Smooth muscle cell (in vitro differentiated cells): ENCODE results near the gene RPS6KA4. TPM values are rescaled to one million over a fixed set of nuclear protein-coding genes. Genes with fewer than 3 reads are reported as not detected.

Experiments used
- DNase-seq: peaks from one replicate; lab custom pipeline; 2025; ENCODE audit not compliant: unreplicated experiment; lab: John Stamatoyannopoulos, UW
- H2AFZ ChIP-seq: fragments of 200-600 bp; sonication (generic); 2 replicates; pipeline ENCODE4 v1.6.0; 2016; ENCODE audit warnings: antibody characterized with exemption, low read depth, mild to moderate bottlenecking
- H3F3A ChIP-seq: fragments of 200-600 bp; sonication (generic); 2 replicates; pipeline ENCODE4 v1.6.0; 2017; ENCODE audit warnings: antibody characterized with exemption, low read depth
- H3K27ac ChIP-seq: fragments of 200-600 bp; sonication (generic); 2 replicates; pipeline ENCODE4 v1.5.1; 2016; ENCODE audit warnings: low read depth, mild to moderate bottlenecking
- H3K27me3 ChIP-seq: fragments of 200-600 bp; sonication (generic); 2 replicates; pipeline ENCODE4 v1.6.1; 2016; ENCODE audit warnings: low read depth, mild to moderate bottlenecking
- H3K36me3 ChIP-seq: fragments of 200-600 bp; sonication (generic); 2 replicates; pipeline ENCODE4 v1.5.1; 2016; ENCODE audit warnings: low read depth
- H3K4me1 ChIP-seq: fragments of 200-600 bp; sonication (generic); 2 replicates; pipeline ENCODE4 v1.5.1; 2016; ENCODE audit warnings: low read depth
- H3K4me2 ChIP-seq: fragments of 200-600 bp; sonication (generic); 2 replicates; pipeline ENCODE4 v1.6.0; 2016; ENCODE audit warnings: mild to moderate bottlenecking
- H3K4me3 ChIP-seq: fragments of 200-600 bp; sonication (generic); 2 replicates; pipeline ENCODE4 v1.5.1; 2016; ENCODE audit warnings: mild to moderate bottlenecking
- H3K79me2 ChIP-seq: fragments of 200-600 bp; sonication (generic); 2 replicates; pipeline ENCODE4 v1.6.0; 2016; ENCODE audit warnings: low read depth, mild to moderate bottlenecking
- H3K9ac ChIP-seq: fragments of 200-600 bp; sonication (generic); 2 replicates; pipeline ENCODE4 v1.6.0; 2016; ENCODE audit warnings: low read depth
- H3K9me3 ChIP-seq: fragments of 200-600 bp; sonication (generic); replicated peaks from 2 replicates; pipeline ENCODE4 v1.5.1; 2016; ENCODE audit warnings: low read depth
- H4K20me1 ChIP-seq: fragments of 200-600 bp; sonication (generic); 2 replicates; pipeline ENCODE4 v1.6.0; 2016; ENCODE audit warnings: low read depth
- CTCF ChIP-seq: fragments of 200-600 bp; sonication (generic); IDR thresholded peaks from 2 replicates; pipeline ENCODE4 v1.5.1; 2017; ENCODE audit warnings: borderline replicate concordance, mild to moderate bottlenecking, antibody characterized with exemption; ENCODE audit not compliant: insufficient read depth, poor library complexity, severe bottlenecking
- WGBS: methylation state at CpG from one replicate; pipeline ENCODE4 v1.1.7; 2016; ENCODE audit warnings: low lambda C conversion rate; 5-methylcytosine and 5-hydroxymethylcytosine counted together
- polyA plus RNA-seq: library from polyadenylated mRNA; unstranded; fragments of >200 nt; fragmentation: Nextera tagmentation; extraction: Ambion mirVana; gene quantifications from 2 replicates; pipeline ENCODE4 v1.2.1, GENCODE V29; 2016
- total RNA-seq: library from RNA; depleted of rRNA; stranded (reverse); fragments of >200 nt; gene quantifications from 2 replicates; pipeline ENCODE4 v1.2.3, GENCODE V29; 2014

RPS6KA4 gene
- total and polyA plus RNA-seq, 2 experiments from 2014 or later: 21.8 to 40.0 TPM

GRCh38 chr11:64318766-64319761, 39.9 kb upstream of the RPS6KA4 start:
- peaks cover 6% of the 10 kb centered on the region for H3K79me2 ChIP-seq
- 34% methylated on average over 15 of the region's 19 CpGs for WGBS
- no peaks in the 10 kb centered on the region for H3K27me3 ChIP-seq
- H2AFZ ChIP-seq: no peak overlapping the region
- no peaks in the 10 kb centered on the region for H3K36me3 ChIP-seq
- peak overlapping the region; percentile 90 for H3K4me2 ChIP-seq
- H3K9me3 ChIP-seq: no peaks in the 10 kb centered on the region
- peaks cover 8% of the 10 kb centered on the region for H3K4me1 ChIP-seq
- peak overlapping the region; percentile 95 for H3K4me3 ChIP-seq
- no peaks in the 10 kb centered on the region for H3F3A ChIP-seq
- H3K9ac ChIP-seq: peak overlapping the region; percentile 88
- no peak for TF ChIP-seq CTCF
- DNase-seq: no peak
- peak overlapping the region; percentile 22 for H3K27ac ChIP-seq
- H4K20me1 ChIP-seq: no peaks in the 10 kb centered on the region

GRCh38 chr11:64320556-64320955, 38.4 kb upstream of the RPS6KA4 start:
- H3K9ac ChIP-seq: no peak overlapping the region
- H3K9me3 ChIP-seq: no peaks in the 10 kb centered on the region
- no peak overlapping the region for H3K27ac ChIP-seq
- H2AFZ ChIP-seq: no peak overlapping the region
- H3K4me1 ChIP-seq: peaks cover 8% of the 10 kb centered on the region
- H3K79me2 ChIP-seq: peaks cover 6% of the 10 kb centered on the region
- H3K4me3 ChIP-seq: no peak overlapping the region
- no peaks in the 10 kb centered on the region for H3F3A ChIP-seq
- no peaks in the 10 kb centered on the region for H3K36me3 ChIP-seq
- no peaks in the 10 kb centered on the region for H4K20me1 ChIP-seq
- WGBS: 97% methylated on average over 7 of the region's 7 CpGs
- no peak overlapping the region for H3K4me2 ChIP-seq
- no peak for DNase-seq
- no peaks in the 10 kb centered on the region for H3K27me3 ChIP-seq
- TF ChIP-seq CTCF: no peak

- H3K9me3 ChIP-seq: no peaks in the 10 kb centered on the region
- no peak overlapping the region for H3K4me3 ChIP-seq
- H3K27ac ChIP-seq: peak overlapping the region; percentile 7
- WGBS: 96% methylated on average over 5 of the region's 5 CpGs
- DNase-seq: no peak
- H3K79me2 ChIP-seq: peaks cover 6% of the 10 kb centered on the region
- H3K9ac ChIP-seq: no peak overlapping the region
- no peaks in the 10 kb centered on the region for H4K20me1 ChIP-seq
- H3F3A ChIP-seq: no peaks in the 10 kb centered on the region
- H3K36me3 ChIP-seq: no peaks in the 10 kb centered on the region
- no peak for TF ChIP-seq CTCF
- no peaks in the 10 kb centered on the region for H3K27me3 ChIP-seq
- H2AFZ ChIP-seq: no peak overlapping the region
- peaks cover 8% of the 10 kb centered on the region for H3K4me1 ChIP-seq
- H3K4me2 ChIP-seq: no peak overlapping the region
Measured at GRCh38 chr11:64321026-64321425, 37.9 kb upstream of the RPS6KA4 start.
